ENCODE data around the gene KCNK16.

KCNK16 gene

DNA sequence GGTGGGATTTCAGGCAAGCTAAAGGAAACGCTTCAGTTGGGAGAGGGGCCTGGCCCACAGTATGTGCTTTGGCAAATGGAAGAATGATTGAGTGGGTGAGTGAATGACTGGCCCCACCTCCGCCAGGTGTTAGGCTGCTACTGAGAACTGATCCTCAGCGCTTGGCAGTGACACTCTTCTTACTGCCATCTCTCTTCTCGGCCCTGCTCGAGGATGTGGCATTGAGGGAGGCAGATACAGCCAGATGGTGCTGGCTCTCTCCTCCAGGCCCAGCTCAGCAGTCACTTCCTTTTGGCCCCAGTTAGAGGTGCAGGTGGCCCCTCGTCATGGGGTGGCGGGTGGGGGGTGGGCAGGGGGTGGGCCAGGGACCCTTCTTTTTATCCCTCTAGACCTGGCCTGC lies 54.3 kb downstream of the KCNK16 start:
- ChIA-PET POLR2A (interaction anchor here (0.6 kb wide), 1 partner anchor 666 kb away, joined by 3 read pairs; the partner anchor contains the start of gene MOCS1), CTCF (no interaction called here)
- no peak overlapping the region for H3K4me3 ChIP-seq (ENCODE audit: low read depth, low read length)
- no peak for DNase-seq (ENCODE audit: low read depth, low spot score)
- TF ChIP-seq, protein P1, sequence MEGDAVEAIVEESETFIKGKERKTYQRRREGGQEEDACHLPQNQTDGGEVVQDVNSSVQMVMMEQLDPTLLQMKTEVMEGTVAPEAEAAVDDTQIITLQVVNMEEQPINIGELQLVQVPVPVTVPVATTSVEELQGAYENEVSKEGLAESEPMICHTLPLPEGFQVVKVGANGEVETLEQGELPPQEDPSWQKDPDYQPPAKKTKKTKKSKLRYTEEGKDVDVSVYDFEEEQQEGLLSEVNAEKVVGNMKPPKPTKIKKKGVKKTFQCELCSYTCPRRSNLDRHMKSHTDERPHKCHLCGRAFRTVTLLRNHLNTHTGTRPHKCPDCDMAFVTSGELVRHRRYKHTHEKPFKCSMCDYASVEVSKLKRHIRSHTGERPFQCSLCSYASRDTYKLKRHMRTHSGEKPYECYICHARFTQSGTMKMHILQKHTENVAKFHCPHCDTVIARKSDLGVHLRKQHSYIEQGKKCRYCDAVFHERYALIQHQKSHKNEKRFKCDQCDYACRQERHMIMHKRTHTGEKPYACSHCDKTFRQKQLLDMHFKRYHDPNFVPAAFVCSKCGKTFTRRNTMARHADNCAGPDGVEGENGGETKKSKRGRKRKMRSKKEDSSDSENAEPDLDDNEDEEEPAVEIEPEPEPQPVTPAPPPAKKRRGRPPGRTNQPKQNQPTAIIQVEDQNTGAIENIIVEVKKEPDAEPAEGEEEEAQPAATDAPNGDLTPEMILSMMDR (IDR thresholded peaks at IDR 0.05; ENCODE audit: insufficient read depth, low read length, missing control alignments) = no peak

DNA sequence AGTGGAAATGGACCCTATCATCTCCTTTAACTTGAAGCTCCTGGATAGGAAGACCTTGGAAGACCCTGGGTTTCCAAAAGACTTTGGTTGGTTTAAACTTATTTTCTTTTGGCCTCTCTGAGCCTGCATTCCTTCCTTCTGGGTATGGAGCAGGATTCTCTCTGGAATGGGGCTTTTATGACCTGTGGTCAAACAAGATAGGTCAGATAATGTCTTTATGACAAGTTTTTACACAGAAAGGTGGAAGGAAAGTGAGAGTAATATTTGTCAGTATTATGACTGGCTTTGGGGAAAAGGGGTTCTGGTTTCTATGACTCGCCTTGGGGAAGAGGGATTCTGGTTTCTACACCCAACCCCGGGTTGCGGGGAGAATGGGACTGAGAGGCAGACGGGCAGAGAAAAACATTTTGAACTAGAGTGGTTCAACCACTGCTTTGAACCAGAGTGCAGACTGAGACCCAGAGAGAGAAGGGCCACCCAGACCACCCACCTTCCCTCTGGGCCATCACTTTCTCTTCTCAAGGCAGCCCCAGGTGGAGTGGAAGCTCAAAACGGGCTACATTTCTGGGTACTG lies 55.6 kb downstream of the KCNK16 start:
- ChIA-PET CTCF (no interaction called here), POLR2A (no interaction called here)
- TF ChIP-seq, protein P1 (IDR thresholded peaks at IDR 0.05; ENCODE audit: insufficient read depth, low read length, missing control alignments) = no peak
- DNase-seq (ENCODE audit: low read depth, low spot score) = no peak
- H3K4me3 ChIP-seq (ENCODE audit: low read depth, low read length) = no peak overlapping the region

DNA sequence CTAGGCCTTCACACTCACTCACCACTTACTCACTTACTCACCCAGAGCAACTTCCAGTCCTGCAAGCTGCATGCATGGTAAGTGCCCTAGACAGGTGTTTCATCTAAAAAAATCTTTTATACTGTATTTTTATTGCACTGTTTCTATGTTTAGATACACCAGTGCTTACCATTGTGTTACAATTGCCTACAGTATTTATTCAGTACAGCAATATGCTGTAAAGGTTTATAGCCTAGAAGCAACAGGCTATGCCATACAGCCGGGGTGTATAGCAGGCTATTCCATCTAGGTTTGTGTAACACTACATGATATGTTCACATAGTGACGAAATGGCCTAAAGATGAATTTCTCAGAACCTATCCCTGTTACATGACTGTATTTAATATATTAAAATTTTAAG lies 56.1 kb downstream of the KCNK16 start:
- TF ChIP-seq, protein P1 (IDR thresholded peaks at IDR 0.05; ENCODE audit: insufficient read depth, low read length, missing control alignments) = no peak
- no peak overlapping the region for H3K4me3 ChIP-seq (ENCODE audit: low read depth, low read length)
- POLR2A ChIA-PET = no interaction called here
- CTCF ChIA-PET = no interaction called here
- no peak for DNase-seq (ENCODE audit: low read depth, low spot score)

Data from AG04449 (cell line).